Stimulated activated CD8-positive, alpha-beta memory T cell treated with anti-CD3 and anti-CD28 coated beads, Interleukin-4, amount 100 ng/mL, for 24 hours (primary cell): ENCODE results near the gene TTF2.
"Not testable (repeated sequence)": the region's sequence is repeated elsewhere in the genome, so short reads cannot be mapped to it uniquely, and the experiment has no call there.

Experiments
- DNase-seq: peaks from one replicate; pipeline ENCODE4 v3.0.0-alpha.2; 2020; ENCODE audit warnings: low read depth

TTF2 gene

DNA sequence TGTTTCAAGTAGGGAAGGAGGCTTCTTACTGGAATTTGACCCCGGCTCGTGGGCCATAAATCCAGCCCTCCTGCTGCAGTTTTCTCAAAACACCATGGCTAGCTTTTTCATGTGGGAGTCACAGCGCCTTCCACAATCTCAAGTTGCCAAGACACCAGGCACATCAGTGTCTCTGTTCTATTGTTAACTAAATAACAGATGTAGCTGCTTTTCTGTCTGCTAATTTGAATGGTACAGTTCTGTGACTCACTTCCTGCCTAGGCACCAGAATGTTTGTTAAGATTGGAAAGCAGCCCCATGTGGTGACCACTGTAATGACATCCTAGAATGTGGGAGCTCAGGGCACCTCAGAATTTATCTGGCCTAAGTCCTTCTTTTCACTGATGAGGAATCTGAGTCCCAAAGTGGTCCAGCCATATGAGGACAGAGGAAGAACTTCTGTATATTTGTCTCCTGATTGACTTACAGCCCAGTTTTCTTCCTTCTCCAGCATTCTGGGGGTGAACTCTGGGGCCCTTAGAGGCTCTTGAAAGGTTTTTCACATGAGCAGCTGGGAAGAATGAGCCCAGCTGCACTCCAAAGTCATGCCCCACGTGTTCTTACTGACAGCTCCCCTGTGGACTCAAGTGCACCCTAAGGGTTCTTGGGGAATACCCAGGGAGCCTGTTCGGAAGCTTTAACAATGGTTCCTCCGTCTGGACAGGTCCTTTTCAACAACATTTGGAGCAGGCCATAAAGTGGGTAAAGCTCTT, 33.9 kb downstream of the TTF2 start:
- DNase-seq: no peak

DNA sequence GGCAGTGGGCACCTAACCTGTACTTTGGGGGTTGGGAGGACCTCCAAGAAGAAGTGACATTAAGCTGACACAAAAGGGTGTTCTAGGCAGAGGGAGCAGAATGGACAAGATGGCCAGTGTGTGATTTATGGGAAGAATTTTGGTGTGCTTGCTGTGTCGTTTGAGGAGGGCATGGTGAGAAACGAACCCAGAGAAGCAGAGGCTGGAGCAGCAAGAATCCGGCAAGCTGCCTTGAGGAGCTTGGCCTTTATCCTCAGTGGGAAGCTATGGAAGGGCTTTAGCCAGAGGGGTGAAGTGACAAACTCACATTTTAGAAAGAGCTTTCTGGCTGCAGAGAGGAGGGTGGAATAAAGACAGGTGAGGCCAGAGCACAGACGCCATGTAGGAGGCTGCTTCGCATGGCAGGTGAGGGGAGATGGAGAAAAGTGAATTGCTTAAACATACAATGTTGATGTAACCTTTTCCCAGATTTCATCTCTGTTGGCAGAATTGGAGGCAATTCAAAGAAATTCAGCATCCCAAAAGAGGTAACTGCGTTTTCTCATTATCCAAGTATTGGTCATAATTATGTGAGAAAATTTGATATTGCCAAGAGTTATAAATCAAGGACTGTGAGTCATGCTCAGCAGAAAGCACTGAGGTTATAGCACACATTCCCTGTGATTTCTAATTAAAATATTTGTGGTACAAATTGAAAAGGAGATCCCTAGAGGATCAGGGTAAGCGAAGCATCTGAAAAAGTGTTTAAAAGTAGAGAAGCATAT, 34.9 kb downstream of the TTF2 start:
- no peak for DNase-seq

DNA sequence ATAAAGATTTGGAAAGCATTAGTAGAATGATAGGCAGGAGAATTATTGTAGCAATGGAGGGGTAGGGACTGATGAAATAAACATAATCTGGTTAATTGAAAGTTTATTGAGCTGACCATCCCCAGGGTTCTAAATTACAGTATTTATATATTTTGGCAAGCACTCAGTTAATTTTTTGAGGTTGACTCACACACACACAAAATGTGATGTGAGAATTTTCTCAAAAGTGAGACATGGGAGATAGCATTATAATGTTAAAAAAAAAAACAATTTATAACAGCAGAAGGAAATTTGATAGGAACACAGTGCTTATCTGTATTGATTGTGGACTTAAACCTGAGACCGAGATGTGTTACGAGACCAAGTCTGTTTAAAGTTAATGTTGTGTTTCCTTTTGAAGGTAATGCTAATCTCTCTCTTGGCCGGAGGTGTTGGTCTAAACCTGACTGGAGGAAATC, 36.9 kb downstream of the TTF2 start:
- DNase-seq: no peak

DNA sequence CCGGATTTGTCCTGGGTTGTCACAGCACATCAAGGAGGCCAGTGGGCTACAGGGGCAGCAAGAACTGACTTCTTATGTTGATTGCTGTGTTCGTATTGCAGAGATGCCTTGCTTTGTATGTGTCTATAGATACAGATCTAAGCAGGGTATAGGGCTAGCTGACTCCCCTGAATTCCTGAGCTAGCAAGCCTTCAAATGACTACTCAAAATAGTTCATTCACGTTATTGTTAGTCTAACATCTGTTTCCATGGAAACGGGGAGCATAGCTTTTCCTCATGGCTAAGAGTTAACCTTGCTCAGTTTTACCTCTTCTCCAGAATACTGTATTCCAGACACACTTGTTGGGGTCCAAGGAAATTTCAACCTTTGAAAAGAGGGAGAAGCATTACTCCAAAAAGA, 37.3 kb downstream of the TTF2 start:
- no peak for DNase-seq

DNA sequence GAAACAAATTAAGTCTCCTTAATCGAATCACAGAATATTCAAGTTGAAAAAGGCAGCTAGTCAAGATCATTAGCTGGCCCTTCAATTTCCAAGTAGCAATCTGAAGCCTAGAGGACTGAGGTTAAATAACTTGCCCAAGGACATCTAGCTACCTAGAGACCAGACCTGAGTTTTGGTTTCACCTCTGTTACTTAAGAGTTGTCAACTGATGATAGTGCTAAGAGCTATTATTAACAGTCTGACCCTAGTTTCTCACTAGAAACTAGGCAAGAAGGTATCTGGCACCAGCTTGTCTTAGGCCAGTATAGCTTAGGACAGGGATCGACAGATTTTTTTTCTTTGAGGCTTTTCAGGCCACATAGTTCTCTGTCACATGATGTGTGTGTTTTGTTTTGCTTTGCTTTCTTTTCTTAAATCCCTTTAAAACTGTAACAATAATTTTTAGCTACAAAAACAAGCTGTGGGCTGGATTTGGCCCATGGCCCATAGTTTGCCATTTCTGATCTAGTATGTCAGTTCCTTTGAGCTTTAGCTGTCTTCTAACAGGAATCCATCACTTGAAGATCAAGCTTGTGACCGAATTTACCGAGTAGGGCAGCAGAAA, 38.3 kb downstream of the TTF2 start:
- DNase-seq: no peak

DNA sequence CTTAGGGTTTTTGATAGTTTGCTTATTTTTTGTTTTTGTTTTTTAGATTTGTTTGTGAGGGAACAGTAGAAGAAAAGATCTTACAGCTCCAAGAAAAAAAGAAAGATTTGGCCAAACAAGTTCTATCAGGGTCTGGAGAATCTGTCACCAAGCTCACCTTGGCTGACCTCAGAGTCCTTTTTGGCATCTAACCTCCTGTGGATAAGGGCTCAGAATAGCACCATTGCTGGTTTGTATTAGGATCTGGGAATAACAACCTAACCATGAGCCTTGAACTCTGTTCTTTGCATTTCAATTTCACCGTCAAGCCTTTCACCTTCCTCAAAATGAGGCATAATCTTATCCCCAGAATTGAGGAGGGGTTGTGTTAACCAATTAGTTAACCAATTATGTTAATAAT, 41.2 kb downstream of the TTF2 start:
- no peak for DNase-seq

DNA sequence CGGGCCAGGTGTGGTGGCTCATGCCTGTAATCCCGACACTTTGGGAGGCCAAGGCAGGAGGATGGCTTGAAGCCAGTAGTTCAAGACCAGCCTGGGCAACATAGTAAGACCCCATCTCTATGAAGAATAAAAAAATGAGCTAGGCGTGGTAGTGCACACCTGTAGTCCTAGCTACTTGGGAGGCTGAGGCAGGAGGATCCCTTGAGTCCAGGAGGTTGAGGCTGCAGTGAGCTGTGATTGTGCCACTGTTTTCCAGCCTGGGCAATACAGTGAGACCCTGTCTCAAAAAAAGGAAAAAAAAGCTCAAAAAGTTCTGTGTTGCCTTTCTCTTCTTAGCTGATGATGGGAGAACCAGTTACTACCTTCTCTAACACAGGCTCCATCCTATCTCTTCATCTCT, 41.7 kb downstream of the TTF2 start:
- DNase-seq: not testable (repeated sequence)

DNA sequence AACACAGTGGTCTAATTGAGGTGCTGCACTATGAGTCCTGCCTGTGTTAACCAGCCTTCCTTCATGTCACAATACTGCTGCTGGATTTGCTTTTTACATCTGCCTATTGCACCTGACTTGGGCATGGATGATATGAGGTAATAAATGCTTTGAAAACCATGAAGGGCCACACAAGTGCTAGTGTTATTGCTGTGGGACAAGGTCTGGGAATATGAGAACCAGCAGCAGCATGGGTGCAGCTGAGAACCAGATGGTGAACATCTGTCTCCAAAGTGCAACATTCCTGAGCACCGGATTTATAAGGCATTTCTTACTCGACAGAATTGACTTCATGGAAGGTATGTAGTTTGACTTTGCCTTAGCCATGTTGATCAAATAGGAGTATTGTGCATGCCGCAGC, 44.9 kb downstream of the TTF2 start:
- no peak for DNase-seq

DNA sequence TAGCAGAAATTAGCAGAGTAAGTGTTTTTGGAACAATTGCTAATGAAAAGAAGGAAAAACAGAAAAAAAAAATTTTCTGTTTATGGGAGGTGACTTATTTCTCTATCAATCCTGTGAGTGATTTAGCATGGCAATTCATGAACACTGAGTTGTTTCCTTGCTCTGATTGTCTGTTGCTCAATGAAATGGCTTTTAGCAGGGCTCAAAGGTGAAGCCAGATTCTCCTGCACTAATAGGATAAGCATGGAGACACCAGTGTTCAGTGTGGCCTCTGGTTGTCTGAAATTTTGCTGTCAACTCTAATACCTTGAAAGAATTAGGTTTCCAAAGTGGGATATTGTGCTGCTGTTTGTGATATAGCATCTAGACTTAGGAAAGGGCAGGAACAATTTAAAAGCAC, 45.6 kb downstream of the TTF2 start:
- no peak for DNase-seq

DNA sequence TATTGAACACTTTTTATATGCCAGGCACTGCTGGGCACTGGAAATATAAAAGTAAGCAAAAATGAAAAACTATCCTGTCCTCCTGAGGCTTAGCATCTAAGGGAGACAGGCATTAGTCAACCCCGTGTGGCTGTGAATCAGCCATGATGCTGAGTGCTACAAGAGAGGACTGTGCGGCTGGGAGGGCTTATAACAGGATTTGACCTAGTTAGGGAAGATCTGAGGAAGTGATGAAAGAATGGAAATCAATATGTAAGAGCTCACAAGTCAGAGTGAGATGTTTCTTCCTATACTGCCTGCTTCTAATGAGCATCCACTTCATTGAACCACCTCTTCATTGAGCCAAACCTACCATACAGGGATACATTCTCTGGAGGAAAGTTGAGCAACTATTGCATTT, 46.4 kb downstream of the TTF2 start:
- DNase-seq: no peak

DNA sequence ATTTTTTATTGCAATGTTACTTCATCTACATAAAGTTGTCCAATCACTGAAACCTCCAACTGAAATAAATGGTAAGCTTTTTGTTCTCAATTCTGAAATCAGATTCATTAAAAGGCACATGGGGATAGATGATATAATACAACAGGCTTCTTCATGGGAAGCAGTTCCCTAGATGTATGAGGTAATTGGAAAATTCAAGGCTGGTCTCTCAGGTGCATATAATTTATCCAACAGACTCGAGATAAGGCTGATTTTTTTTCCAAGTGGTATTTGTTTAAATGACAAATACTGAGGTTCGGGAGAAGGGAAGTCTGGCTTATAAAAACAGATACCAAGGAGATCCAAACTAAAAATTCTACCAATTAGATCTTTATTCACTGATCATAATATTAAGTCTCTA, 47.2 kb downstream of the TTF2 start:
- no peak for DNase-seq

DNA sequence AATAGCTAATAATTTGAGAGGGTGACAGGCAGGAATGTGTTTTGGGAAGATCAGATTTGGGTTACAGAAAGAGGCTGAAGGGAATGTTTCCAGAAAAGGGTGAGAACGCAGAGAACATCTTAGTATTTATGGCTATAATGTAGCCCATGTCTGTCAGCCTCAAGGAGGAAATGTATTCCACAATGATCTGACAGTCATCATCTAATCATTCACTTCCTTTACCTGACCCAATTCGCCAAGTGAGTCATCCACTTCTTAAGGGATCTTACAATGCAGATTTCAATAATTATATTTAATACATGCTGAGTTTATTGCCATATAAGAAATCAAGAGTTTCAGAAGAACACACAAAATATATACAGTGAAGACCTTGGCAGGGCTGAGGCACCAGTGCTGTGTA, 50.6 kb downstream of the TTF2 start:
- no peak for DNase-seq

DNA sequence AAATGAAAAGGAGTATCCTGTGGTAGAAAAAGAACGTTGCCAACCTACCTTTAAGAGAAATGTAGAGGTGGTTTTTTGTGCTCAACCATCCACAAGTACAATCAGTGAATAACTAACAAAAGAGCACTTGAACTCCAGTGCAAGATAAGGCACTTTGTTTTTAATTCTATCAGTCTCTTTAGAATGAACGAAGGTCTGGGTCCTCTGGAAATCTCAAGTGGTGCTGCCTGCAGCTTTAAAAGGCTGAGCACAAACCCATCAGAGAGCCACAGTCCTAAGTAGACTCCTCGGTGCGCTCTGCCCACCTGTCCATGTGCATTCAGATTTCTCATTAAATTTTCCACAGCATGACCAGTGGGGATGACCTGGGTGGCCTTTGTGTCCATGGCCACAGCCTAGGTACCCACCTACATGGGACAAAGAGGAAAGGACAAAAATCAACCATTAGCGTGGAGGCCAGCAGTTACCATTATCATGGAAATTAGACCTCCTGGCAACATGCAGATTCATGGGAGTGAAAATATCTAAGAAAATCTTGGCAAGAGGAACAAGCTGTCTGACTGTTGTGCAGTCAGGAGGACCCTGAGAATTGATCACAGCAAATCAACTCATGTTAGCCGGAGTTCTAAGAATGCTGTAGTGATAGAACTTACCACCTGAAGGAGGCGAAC, 52.1 kb downstream of the TTF2 start:
- no peak for DNase-seq

DNA sequence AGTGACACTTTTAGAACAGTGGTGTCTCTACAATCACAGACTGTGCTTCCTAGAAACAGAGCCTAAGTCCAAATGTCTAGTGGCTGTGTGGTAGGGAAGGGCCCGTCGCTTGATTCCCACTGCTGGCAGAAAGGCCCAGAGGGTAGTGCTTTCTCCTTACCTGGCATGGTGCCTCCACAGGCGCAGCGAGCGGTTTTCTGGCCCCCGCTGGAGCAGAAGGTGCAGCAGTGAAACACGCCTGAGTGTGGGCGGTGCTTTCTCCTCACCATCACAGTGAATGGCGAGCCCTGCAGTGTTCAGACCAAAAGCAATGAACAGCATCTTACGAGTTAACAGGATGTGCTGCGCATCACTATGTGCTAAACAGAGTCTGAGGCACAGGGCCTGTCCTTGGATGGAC, 53.1 kb downstream of the TTF2 start:
- DNase-seq: no peak

DNA sequence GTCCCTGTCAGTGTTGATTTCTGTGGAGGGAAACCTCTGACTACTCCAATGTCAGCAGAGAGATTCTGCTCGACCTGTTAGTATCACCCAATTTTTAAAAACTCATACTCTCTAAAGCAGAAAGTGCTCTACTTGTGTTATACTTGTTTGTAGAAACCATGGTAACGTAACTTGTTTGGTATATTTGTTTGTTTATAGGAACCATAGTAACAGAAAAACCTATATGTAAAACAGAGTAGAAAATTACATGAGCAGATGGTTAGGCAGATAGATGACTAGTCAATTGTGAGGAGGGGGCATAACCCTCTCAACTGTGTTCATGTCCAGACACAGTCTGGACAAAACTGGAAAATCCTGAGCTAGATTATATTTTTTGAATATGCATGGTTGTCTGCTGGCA, 54.8 kb downstream of the TTF2 start:
- DNase-seq: no peak

DNA sequence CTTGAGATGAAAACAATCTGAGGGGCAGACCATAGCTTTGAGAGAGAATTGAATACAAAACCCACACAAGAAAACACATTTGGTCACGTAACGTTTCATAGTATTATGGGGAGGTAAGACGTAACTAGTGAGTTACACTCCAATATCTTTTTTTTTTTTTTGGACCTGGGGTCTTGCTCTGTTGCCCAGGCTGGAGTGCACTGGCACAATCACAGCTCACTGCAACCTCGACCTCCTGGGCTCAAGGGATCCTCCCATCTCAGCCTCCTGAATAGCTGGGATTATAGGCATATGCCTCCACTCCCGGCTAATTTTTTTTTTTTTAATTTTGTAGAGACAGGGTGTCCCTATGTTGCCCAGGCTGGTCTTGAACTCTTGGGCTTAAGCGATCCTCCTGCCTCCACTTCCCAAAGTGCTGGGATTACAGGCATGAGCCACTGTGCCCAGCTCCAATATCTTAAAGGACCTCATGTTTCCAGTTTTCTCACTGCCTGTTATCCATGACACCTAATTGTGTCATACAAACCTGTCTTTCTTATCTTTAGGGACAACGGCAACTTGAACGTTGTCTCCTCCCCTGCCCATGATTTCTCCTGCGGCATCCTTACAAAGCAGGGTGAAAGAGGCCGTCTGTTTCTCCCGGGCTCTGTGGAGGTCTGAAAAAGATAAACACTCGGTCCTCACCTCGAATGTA, 56.1 kb downstream of the TTF2 start:
- no peak for DNase-seq

DNA sequence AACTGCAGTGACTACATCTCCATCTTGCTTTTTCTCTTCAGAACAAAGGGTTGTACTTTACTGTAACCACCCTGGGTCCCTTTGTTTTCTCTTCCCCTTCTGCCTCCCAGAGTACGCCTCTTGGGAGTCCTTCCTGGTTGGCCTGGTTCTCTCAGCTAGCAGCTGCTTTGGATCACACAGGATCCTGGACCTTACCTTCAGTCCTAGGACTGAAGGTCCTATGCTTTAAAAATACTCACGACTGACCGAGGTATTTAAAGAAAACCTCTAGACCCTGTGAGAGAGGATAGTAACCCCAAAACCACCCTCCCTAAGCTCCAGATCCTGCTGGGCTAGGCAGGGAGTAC, 56.6 kb downstream of the TTF2 start:
- DNase-seq: no peak

DNA sequence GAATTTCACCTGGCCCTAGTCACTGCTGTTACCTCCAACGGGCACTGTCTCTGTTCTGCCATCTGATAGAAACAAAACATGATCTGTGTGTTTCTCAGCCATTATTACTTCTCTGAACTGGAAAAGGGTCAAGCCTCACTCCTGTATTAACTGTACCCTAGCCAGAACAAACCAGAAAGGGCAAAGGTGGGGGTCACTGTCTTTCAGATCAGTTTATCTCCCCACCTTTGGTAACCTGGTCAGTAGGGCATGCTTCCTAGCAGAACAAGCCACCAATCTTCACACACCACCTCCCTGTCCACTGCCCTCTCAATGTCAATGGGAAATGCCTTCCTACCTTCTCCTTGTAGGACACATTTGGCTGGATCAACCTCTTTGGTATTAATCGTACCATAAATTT, 57.6 kb downstream of the TTF2 start:
- DNase-seq: no peak

DNA sequence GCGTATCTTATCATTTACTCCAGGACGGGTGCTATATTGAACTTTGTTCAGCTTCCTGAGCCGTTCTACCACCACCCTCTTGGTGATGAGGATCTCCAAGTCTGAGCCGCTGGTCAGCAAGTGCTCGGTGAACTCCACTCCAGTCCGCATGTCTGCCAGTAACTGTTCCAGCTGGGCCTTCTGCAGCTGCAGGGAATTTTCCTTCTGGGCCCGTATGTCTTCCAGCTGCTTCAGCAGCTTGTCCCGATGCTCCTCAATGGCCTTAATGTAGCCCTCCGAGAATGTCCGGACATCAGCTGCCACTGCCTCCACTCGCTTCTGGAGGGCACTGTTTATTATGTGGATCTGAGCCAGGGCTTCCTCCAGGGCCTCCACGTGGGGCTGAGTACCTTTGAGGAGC, 58.0 kb downstream of the TTF2 start:
- no peak for DNase-seq

DNA sequence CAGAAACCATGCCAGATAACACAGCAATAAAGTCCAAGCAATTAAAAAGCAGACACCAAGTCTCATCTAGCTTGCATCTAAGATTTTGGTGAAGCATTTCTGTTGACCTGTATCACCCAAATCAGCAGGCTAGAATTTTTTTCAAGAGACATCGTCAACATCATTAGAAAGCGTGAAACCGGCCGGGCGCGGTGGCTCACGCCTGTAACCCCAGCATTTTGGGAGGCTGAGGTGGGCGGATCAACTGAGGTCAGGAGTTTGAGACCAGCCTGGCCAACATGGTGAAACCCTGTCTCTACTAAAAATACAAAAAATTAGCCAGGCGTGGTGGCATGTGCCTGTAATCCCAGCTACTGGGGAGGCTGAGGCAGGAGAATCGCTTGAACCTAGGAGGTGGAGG, 59.0 kb downstream of the TTF2 start:
- DNase-seq: not testable (repeated sequence)

DNA sequence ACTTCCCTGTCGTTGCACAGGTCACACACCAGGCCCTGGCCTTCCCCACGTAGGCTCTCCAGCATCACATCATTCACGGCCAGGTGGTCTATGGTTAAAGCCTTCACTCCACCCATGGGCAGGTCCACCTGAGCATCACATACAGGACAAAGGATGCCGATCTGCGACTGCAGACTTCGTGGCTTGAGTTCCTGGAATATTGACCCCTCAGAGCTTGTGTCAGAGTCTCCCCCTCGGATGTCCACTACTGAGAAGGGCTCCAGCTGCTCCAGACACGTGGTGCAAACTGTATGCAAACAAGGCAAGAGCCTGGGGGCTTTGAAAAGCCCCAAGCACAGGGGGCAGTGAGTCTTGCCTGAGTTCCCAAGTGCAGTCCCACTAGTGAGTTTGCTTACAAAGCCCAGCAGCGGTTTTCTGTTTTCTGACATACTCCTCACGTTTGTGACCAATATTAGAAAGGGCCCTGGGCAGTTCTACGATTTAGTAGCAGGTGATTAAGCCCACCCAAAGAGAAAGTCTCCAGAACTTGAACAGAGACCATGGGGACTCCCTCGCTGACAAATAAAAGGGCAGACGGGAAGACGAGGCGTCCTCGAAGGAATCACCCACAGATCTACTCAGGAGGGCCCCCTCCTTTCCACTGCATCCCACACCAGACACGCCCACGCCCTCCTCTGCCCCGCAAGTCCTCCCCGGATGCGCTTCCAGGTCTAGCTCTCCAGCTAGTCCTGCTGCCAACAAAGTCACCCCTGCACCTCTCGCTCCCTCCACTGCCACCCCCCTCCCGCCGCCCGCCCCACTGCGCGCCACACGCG, 60.9 kb downstream of the TTF2 start:
- DNase-seq: no peak
